Uterine smooth muscle cell (primary cell): Measurements from ENCODE around the gene KRTAP2-3. TPM values are rescaled to one million over a fixed set of nuclear protein-coding genes. Genes with fewer than 3 reads are reported as not detected.

Source experiments
- total RNA-seq: library from RNA; depleted of rRNA; stranded (reverse); fragments of >200 nt; gene quantifications from 2 replicates; pipeline ENCODE4 v1.2.3, GENCODE V29; 2014

KRTAP2-3 gene, protein sequence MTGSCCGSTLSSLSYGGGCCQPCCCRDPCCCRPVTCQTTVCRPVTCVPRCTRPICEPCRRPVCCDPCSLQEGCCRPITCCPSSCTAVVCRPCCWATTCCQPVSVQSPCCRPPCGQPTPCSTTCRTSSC
- total RNA-seq: 0.12 and 1.00 TPM in 2 replicates

GRCh38 chr17:41060052-41060604 is at the start of gene KRTAP2-3:
TSS of gene KRTAP2-3 (minus strand) at chr17:41060114. CDS start at chr17:41060050, 64 bp downstream.

DNA sequence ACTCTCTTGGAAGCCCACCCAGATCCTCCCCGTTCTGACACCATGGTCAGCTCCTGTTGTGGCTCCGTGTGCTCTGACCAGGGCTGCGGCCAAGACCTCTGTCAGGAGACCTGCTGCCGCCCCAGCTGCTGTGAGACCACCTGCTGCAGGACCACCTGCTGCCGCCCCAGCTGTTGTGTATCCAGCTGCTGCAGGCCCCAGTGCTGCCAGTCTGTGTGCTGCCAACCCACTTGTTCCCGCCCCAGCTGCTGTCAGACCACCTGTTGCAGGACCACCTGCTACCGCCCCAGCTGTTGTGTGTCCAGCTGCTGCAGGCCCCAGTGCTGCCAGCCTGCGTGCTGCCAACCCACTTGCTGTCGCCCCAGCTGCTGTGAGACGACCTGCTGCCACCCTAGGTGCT is 45.4 kb upstream of the KRTAP2-3 start, which contains the start of gene KRTAP4-9:
TSS of gene KRTAP4-9 (plus strand) at position 43 of the 400 bp plus-strand sequence. CDS start at position 43, 0 bp downstream.

GRCh38 chr17:41101586-41102259 is 41.8 kb upstream of the KRTAP2-3 start, which contains the start of gene KRTAP4-16:
TSS of gene KRTAP4-16 (minus strand) at chr17:41102209. CDS start at chr17:41102209, 0 bp downstream.

GRCh38 chr17:41098042-41098441 is 38.1 kb upstream of the KRTAP2-3 start, which contains the start of gene KRTAP4-8:
TSS of gene KRTAP4-8 (minus strand) at chr17:41098142. CDS start at chr17:41098084, 58 bp downstream.

DNA sequence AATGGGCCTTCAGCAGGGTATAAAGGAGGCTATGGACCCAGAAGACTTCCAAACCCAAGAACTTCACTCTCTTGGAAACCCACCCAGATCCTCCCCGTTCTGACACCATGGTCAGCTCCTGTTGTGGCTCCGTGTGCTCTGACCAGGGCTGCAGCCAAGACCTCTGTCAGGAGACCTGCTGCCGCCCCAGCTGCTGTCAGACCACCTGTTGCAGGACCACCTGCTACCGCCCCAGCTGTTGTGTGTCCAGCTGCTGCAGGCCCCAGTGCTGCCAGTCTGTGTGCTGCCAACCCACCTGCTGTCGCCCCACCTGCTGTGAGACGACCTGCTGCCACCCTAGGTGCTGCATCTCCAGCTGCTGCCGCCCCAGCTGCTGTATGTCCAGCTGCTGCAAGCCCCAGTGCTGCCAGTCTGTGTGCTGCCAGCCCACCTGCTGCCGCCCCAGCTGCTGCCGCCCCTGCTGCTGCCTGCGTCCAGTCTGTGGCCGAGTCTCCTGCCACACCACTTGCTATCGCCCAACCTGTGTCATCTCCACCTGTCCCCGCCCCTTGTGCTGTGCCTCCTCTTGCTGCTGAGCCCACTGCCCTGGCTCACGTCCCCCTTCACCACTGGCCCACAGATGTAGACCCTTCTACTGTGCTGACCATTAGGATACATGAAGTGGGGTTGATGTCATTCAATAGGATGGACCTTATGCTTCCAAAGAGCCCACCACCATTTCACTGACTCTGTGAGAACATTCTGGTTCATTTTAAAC is 24.4 kb upstream of the KRTAP2-3 start, which contains the start of gene KRTAP4-7:
TSS of gene KRTAP4-7 (plus strand) at position 51 of the 757 bp plus-strand sequence. CDS start at position 108, 57 bp downstream.

GRCh38 chr17:41065829-41066624 is 6.1 kb upstream of the KRTAP2-3 start, which contains the start of gene KRTAP2-4:
TSS of gene KRTAP2-4 (minus strand) at chr17:41065879. CDS start at chr17:41065845, 34 bp downstream.

DNA sequence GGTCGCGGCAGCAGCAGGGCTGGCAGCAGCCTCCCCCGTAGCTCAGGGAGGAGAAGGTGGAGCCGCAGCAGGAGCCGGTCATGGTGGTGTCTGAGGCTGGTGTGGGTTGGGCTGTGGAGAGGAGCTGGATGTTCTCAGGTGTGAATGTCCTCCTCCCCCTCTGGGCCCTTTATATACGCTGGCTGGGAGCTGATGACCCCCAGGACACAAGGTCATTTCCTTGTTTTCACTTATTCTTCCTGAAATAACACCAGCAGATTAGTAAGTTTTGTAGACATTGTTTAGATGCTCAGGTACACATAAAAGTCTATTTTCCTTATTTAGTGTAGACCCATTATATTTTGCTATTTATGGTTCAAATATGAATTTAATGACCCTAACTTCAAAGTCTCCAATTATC is 4.8 kb downstream of the KRTAP2-3 start, which contains the start of gene KRTAP2-2:
TSS of gene KRTAP2-2 (minus strand) at position 101 of the 400 bp plus-strand sequence. CDS start at position 82, 19 bp downstream.

DNA sequence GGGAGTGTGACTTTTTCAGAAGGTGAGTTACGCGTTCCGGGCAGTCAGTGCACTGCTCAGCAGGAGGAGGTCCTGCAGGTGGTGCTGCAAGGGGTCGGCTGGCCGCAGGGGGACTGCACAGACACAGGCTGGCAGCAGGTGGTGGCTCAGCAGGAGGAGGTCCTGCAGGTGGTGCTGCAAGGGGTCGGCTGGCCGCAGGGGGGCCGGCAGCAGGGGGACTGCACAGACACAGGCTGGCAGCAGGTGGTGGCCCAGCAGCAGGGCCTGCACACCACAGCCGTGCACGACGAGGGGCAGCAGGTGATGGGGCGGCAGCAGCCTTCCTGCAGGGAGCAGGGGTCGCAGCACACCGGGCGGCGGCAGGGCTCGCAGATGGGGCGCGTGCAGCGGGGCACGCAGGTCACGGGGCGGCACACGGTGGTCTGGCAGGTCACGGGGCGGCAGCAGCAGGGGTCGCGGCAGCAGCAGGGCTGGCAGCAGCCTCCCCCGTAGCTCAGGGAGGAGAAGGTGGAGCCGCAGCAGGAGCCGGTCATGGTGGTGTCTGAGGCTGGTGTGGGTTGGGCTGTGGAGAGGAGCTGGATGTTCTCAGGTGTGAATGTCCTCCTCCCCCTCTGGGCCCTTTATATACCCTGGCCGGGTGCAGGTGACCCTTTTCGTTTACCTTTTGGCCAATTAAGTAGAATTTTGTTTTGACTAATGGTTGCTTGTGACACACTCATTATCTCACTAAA is 13.0 kb downstream of the KRTAP2-3 start, which contains the start of gene KRTAP2-1:
TSS of gene KRTAP2-1 (minus strand) at position 582 of the 731 bp plus-strand sequence. CDS start at position 533, 49 bp downstream.

DNA sequence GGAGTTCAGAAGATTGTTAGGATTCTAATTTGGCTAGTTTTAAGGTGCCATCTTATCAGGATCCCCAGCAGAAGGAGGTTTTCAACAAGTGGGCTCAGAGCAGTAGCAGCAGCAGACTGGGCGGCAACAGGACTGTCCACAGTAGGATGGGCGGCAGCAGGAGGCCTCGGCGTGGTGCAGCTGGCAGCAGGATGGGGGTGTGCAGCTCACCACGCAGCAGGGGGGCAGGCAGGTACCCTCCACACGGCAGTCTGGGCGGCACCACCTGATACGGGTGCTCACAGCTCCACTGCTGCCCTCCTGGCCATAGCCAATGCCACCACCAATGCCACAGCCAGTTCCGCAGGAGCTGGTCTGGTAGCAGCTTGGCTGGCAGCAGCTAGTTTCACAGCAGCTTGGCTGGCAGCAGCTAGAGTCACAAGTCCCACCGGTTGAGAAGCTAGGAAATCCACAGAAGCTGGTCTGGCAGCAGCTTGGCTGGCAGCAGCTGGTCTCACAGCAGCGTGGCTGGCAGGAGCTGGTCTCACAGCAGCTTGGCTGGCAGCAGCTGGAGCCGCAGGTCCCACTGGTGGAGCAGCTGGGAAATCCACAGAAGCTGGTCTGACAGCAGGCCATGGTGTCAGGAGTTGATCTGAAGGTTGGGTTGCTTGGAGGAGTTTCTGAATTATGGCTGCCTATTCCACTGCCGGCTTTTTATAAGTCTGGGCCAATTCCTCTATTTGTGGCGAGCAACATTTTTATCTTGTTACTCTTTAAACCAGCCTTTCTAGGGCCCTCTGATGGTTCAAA is 18.9 kb downstream of the KRTAP2-3 start, which contains the start of gene KRTAP1-1:
TSS of gene KRTAP1-1 (minus strand) at position 668 of the 789 bp plus-strand sequence. CDS start at position 615, 53 bp downstream.

GRCh38 chr17:41034346-41034935 is 25.5 kb downstream of the KRTAP2-3 start, which contains the start of gene KRTAP1-3:
TSS of gene KRTAP1-3 (minus strand) at chr17:41034874. CDS start at chr17:41034821, 53 bp downstream.

DNA sequence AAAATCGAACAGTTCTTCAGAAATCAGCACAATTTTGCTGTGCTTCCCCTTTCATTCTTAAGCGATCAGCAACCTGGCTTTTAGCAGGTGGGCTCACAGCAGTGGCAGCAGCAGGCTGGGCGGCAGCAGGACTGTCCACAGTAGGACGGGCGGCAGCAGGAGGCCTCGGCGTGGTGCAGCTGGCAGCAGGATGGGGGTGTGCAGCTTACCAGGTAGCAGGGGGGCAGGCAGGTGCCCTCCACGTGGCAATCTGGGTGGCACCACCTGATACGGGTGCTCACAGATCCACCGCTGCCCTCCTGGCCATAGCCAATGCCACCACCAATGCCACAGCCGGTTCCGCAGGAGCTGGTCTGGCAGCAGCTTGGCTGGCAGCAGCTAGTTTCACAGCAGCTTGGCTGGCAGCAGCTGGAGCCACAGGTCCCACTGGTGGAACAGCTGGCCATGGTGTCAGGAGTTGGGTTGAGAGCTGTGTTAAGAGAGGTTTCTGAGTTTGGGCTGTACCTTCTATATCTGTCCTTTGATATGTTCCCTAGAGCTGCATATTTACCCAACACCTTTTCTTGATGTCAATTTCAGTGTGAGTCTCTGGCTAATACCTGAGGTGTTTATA is 30.2 kb downstream of the KRTAP2-3 start, which contains the start of gene KRTAP1-4:
TSS of gene KRTAP1-4 (minus strand) at position 563 of the 613 bp plus-strand sequence. CDS start at position 446, 117 bp downstream.

GRCh38 chr17:41026715-41027471 is 33.0 kb downstream of the KRTAP2-3 start, which contains the start of gene KRTAP1-5:
TSS of gene KRTAP1-5 (minus strand) at chr17:41027208. CDS start at chr17:41027155, 53 bp downstream.

Other genes with a start within 250 kb of the KRTAP2-3 start
- 2.3 and 4.0 TPM in 2 replicates for gene KRT10, start 237.5 kb downstream of the KRTAP2-3 start, total RNA-seq
- gene KRT12, start 192.9 kb downstream of the KRTAP2-3 start, total RNA-seq: under 0.01 TPM in 1 of 2 replicates, not detected in the other
- gene KRT20, start 174.9 kb downstream of the KRTAP2-3 start, total RNA-seq: 0.22 TPM in 1 of 2 replicates, not detected in the other
- gene KRT23, start 122.5 kb downstream of the KRTAP2-3 start, total RNA-seq: 0.50 and 0.55 TPM in 2 replicates
- 0.11 TPM in 1 of 2 replicates, not detected in the other for gene KRT39, start 93.2 kb downstream of the KRTAP2-3 start, total RNA-seq
- gene KRT40, start 75.8 kb downstream of the KRTAP2-3 start, total RNA-seq: not detected in 2 replicates
- gene KRTAP3-3, start 66.0 kb downstream of the KRTAP2-3 start, total RNA-seq: not detected in 2 replicates
- gene KRTAP3-2, start 60.2 kb downstream of the KRTAP2-3 start, total RNA-seq: not detected in 2 replicates
- not detected in 2 replicates for gene KRTAP3-1, start 51.0 kb downstream of the KRTAP2-3 start, total RNA-seq
- 32.6 and 54.1 TPM in 2 replicates for gene KRTAP1-5, start 32.9 kb downstream of the KRTAP2-3 start, total RNA-seq
- not detected in 2 replicates for gene KRTAP1-4, start 29.9 kb downstream of the KRTAP2-3 start, total RNA-seq
- gene KRTAP1-3, start 25.2 kb downstream of the KRTAP2-3 start, total RNA-seq: not detected in 2 replicates
- 0.55 and 0.87 TPM in 2 replicates for gene KRTAP1-1, start 18.7 kb downstream of the KRTAP2-3 start, total RNA-seq
- gene KRTAP2-1, start 12.8 kb downstream of the KRTAP2-3 start, total RNA-seq: not detected in 2 replicates
- not detected in 2 replicates for gene KRTAP2-2, start 4.9 kb downstream of the KRTAP2-3 start, total RNA-seq
- gene KRTAP2-4, start 5.8 kb upstream of the KRTAP2-3 start, total RNA-seq: not detected in 2 replicates
- not detected in 2 replicates for gene KRTAP4-7, start 24.0 kb upstream of the KRTAP2-3 start, total RNA-seq
- gene KRTAP4-8, start 38.0 kb upstream of the KRTAP2-3 start, total RNA-seq: not detected in 2 replicates
- not detected in 2 replicates for gene KRTAP4-16, start 42.1 kb upstream of the KRTAP2-3 start, total RNA-seq
- 0.12 TPM in 1 of 2 replicates, not detected in the other for gene KRTAP4-9, start 45.3 kb upstream of the KRTAP2-3 start, total RNA-seq
- gene KRTAP4-11, start 58.3 kb upstream of the KRTAP2-3 start, total RNA-seq: not detected in 2 replicates
- not detected in 2 replicates for gene KRTAP4-12, start 64.1 kb upstream of the KRTAP2-3 start, total RNA-seq
- not detected in 2 replicates for gene KRTAP4-6, start 80.4 kb upstream of the KRTAP2-3 start, total RNA-seq
- gene KRTAP4-5, start 89.7 kb upstream of the KRTAP2-3 start, total RNA-seq: not detected in 2 replicates
- not detected in 2 replicates for gene KRTAP4-4, start 100.6 kb upstream of the KRTAP2-3 start, total RNA-seq
- gene KRTAP4-3, start 108.1 kb upstream of the KRTAP2-3 start, total RNA-seq: not detected in 2 replicates
- not detected in 2 replicates for gene KRTAP4-2, start 118.1 kb upstream of the KRTAP2-3 start, total RNA-seq
- gene KRTAP4-1, start 124.8 kb upstream of the KRTAP2-3 start, total RNA-seq: 0.11 TPM in 1 of 2 replicates, not detected in the other
- gene KRTAP9-1, start 129.8 kb upstream of the KRTAP2-3 start, total RNA-seq: not detected in 2 replicates
- not detected in 2 replicates for gene KRTAP9-2, start 166.5 kb upstream of the KRTAP2-3 start, total RNA-seq
- gene KRTAP9-3, start 172.3 kb upstream of the KRTAP2-3 start, total RNA-seq: not detected in 2 replicates
- gene KRTAP9-8, start 177.9 kb upstream of the KRTAP2-3 start, total RNA-seq: not detected in 2 replicates
- not detected in 2 replicates for gene KRTAP9-4, start 189.6 kb upstream of the KRTAP2-3 start, total RNA-seq
- not detected in 2 replicates for gene KRTAP9-9, start 195.3 kb upstream of the KRTAP2-3 start, total RNA-seq
- not detected in 2 replicates for gene KRTAP9-6, start 205.3 kb upstream of the KRTAP2-3 start, total RNA-seq
- not detected in 2 replicates for gene KRTAP9-7, start 215.6 kb upstream of the KRTAP2-3 start, total RNA-seq
- gene KRTAP29-1, start 242.7 kb upstream of the KRTAP2-3 start, total RNA-seq: not detected in 2 replicates
- gene KRTAP16-1, start 249.2 kb upstream of the KRTAP2-3 start, total RNA-seq: not detected in 2 replicates